Activated CD8-positive, alpha-beta T cell treated with anti-CD3 and anti-CD28 coated beads for 36 hours (primary cell): ENCODE results near the gene CAPN10. TPM values are rescaled to one million over a fixed set of nuclear protein-coding genes. Genes with fewer than 3 reads are reported as not detected.
A peak's percentile ranks its signal among the peaks of the same experiment; 100 is the strongest.

Source experiments
- ATAC-seq: fragments of 200-7000 bp; cut with Tn5 transposase; one replicate; pipeline ENCODE4 v1.10.0; 2021; ENCODE audit warnings: mild to moderate bottlenecking, moderate library complexity
- CTCF ChIA-PET: fragments of 350-600 bp; sonication (Branson Sonifier 250); formaldehyde crosslinking; loops from one replicate; lab custom pipeline; 2021; ENCODE audit warnings: antibody characterized with exemption; lab: Charles Lee
- POLR2A ChIA-PET: fragments of 350-600 bp; sonication (Branson Sonifier 250); formaldehyde crosslinking; loops from one replicate; lab custom pipeline; 2021; ENCODE audit warnings: antibody characterized with exemption; lab: Charles Lee
- DNase-seq: peaks from one replicate; pipeline ENCODE4 v3.0.0-alpha.2; 2020
- H3K27ac Mint-ChIP-seq: one replicate; pipeline ENCODE4 v1.8.0; 2021; ENCODE audit warnings: mild to moderate bottlenecking, mixed read lengths
- H3K27me3 Mint-ChIP-seq: one replicate; pipeline ENCODE4 v1.8.0; 2021; ENCODE audit warnings: mixed read lengths
- H3K36me3 Mint-ChIP-seq: one replicate; pipeline ENCODE4 v1.8.0; 2021; ENCODE audit warnings: low read depth, mixed read lengths
- H3K4me1 Mint-ChIP-seq: one replicate; pipeline ENCODE4 v1.8.0; 2021; ENCODE audit warnings: low read depth, mixed read lengths
- H3K4me3 Mint-ChIP-seq: one replicate; pipeline ENCODE4 v1.8.0; 2021; ENCODE audit warnings: mild to moderate bottlenecking, moderate library complexity, mixed read lengths
- H3K9me3 Mint-ChIP-seq: one replicate; pipeline ENCODE4 v1.8.0; 2021; ENCODE audit warnings: mixed read lengths
- intact Hi-C: fragments of 100-400 bp; cut with micrococcal nuclease; formaldehyde crosslinking; loops from one replicate; pipeline ENCODE4 v1.10.0; 2022
- total RNA-seq, 2 experiments: library from RNA; stranded (reverse); gene quantifications; one replicate each; pipeline ENCODE4 v1.2.3, GENCODE V29; 2021
- TF ChIP-seq, protein P1 (sequence below): fragments of 200-600 bp; IDR thresholded peaks from one replicate; pipeline ENCODE4 v1.8.0; 2022; ENCODE audit warnings: antibody characterized with exemption, mild to moderate bottlenecking

Gene CAPN10
- total RNA-seq, 2 experiments from 2014 or later, result 26.8 to 29.1 TPM

DNA sequence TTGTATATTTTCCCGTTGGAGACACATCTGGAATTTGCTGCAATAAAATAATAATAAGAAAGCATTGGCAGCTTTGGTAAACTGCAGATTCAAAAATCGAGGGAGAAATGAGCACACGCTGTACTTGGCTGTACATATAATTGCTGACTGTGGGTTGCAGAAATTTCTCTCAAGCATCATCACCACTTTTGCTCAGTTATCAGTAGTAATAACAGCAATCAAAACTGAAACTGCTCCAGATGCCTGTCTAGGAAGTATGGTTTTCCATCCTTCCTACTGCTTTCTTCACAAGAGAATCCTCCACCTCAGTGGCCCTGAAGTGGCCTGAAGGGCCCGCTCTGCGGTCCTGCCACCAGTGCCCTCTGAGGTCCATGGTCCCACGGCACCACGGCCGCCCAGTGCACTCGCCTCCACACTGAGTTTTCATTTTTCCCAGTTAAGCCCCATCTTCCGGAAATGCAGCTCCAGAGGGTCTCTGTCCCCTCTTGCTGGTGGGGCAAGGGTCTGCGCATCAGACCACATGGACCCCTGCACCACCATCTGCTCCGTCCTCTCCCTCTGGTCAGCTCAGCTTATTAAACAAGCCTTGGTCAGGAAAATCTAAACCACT, 22.5 kb upstream of the CAPN10 start:
- intact Hi-C loops, result no loop called here

GRCh38 chr2:240564561-240565332, 21.8 kb upstream of the CAPN10 start:
- H3K4me1 Mint-ChIP-seq, result peaks cover 48% of the 10 kb centered on the region
- H3K4me3 Mint-ChIP-seq, result peak overlapping the region; percentile 98
- peaks cover 40% of the 10 kb centered on the region for H3K36me3 Mint-ChIP-seq
- DNase-seq (peak; percentile 70), ATAC-seq (no peak)
- ChIA-PET CTCF (interaction anchor here (1.1 to 5.3 kb wide), 9 partner anchors 11 to 58 kb away, joined by 3 to 50 read pairs (median 20); partner anchors contain the start of gene CAPN10), POLR2A (interaction anchor here (0.8 to 13.3 kb wide), 8 partner anchors 15 to 257 kb away, joined by 3 to 118 read pairs (median 4); partner anchors contain the start of genes CAPN10 and GPR35)
- H3K27me3 Mint-ChIP-seq, result no peaks in the 10 kb centered on the region
- TF ChIP-seq, protein P1, sequence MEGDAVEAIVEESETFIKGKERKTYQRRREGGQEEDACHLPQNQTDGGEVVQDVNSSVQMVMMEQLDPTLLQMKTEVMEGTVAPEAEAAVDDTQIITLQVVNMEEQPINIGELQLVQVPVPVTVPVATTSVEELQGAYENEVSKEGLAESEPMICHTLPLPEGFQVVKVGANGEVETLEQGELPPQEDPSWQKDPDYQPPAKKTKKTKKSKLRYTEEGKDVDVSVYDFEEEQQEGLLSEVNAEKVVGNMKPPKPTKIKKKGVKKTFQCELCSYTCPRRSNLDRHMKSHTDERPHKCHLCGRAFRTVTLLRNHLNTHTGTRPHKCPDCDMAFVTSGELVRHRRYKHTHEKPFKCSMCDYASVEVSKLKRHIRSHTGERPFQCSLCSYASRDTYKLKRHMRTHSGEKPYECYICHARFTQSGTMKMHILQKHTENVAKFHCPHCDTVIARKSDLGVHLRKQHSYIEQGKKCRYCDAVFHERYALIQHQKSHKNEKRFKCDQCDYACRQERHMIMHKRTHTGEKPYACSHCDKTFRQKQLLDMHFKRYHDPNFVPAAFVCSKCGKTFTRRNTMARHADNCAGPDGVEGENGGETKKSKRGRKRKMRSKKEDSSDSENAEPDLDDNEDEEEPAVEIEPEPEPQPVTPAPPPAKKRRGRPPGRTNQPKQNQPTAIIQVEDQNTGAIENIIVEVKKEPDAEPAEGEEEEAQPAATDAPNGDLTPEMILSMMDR, result peak; percentile 69
- intact Hi-C loops, result loop anchor here (5.0 kb wide), 2 partner anchors 47 to 58 kb away; no protein-coding TSS in a partner anchor
- H3K27ac Mint-ChIP-seq, result peak overlapping the region; percentile 99
- no peaks in the 10 kb centered on the region for H3K9me3 Mint-ChIP-seq

More for the DNA sequence above, 22.5 kb upstream of the CAPN10 start:
- Mint-ChIP-seq H3K9me3 (no peaks in the 10 kb centered on the region), H3K27ac (peak overlapping the region; percentile 99), H3K4me3 (peak overlapping the region; percentile 98), H3K27me3 (no peaks in the 10 kb centered on the region), H3K4me1 (peaks cover 49% of the 10 kb centered on the region), H3K36me3 (peaks cover 47% of the 10 kb centered on the region)
- no peak for DNase-seq
- TF ChIP-seq, protein P1, result no peak
- ATAC-seq, result no peak
- CTCF ChIA-PET, result interaction anchor here (1.9 to 5.3 kb wide), 4 partner anchors 16 to 58 kb away, joined by 9 to 37 read pairs (median 21); partner anchors contain the start of gene CAPN10
- POLR2A ChIA-PET, result interaction anchor here (0.6 to 13.3 kb wide), 4 partner anchors 16 to 799 kb away, joined by 3 to 118 read pairs (median 4); partner anchors contain the start of gene CAPN10

DNA sequence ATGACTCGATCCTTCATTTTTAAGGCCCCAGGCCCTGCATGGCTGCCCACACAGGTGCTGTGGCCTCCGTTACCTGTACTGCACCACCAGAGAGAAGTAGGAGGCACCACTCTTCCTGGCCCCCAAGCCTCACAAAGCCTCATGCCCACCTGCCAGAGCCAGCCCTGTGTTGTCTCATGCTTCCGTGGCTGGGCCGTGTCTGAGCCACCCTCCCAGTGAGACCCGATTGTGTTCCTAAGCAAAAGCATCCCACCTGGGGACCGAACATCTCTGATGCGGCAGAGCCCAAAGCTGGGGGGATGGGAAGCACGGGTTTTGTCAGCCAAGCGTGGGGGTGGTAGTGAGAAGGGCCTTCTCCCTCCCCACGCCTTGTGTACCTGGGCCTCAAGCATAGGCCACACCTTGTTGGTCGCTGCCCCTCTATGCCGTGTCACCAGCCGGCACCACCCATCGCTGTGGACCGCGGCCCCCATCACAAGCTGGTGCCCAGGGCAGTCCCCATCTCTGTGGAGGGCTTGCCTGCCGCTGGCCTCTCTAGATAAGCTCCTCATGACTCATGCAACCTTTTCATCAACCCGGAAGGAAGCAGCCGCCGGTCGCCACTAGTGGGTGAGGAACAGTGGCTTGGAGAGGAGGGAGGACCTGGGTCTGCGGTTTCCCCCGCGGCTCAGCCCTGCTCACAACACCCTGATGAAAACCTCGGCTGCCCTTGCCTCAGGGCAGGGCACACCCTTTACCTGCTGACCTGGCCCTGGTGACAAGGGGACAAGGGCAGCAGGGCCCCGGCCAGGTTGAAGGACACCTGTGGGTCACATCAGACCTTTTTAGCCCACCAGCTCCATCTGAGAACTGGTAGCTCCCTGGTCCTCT, 21.0 kb upstream of the CAPN10 start:
- TF ChIP-seq, protein P1, result no peak
- ChIA-PET CTCF (interaction anchor here (0.6 to 5.3 kb wide), 11 partner anchors 12 to 168 kb away, joined by 3 to 50 read pairs (median 4); partner anchors contain the start of gene CAPN10), POLR2A (interaction anchor here (0.8 to 13.3 kb wide), 10 partner anchors 12 to 256 kb away, joined by 3 to 118 read pairs (median 4); partner anchors contain the start of genes CAPN10 and GPR35)
- intact Hi-C loops, result loop anchor here (5.0 kb wide), 2 partner anchors 48 to 57 kb away; no protein-coding TSS in a partner anchor
- peaks cover 53% of the 10 kb centered on the region for H3K4me1 Mint-ChIP-seq
- DNase-seq (peak; percentile 96), ATAC-seq (peak; percentile 55)
- peak overlapping the region; percentile 98 for H3K4me3 Mint-ChIP-seq
- H3K27ac Mint-ChIP-seq, result peak overlapping the region; percentile 99
- no peaks in the 10 kb centered on the region for H3K27me3 Mint-ChIP-seq
- H3K9me3 Mint-ChIP-seq, result no peaks in the 10 kb centered on the region
- peaks cover 37% of the 10 kb centered on the region for H3K36me3 Mint-ChIP-seq

DNA sequence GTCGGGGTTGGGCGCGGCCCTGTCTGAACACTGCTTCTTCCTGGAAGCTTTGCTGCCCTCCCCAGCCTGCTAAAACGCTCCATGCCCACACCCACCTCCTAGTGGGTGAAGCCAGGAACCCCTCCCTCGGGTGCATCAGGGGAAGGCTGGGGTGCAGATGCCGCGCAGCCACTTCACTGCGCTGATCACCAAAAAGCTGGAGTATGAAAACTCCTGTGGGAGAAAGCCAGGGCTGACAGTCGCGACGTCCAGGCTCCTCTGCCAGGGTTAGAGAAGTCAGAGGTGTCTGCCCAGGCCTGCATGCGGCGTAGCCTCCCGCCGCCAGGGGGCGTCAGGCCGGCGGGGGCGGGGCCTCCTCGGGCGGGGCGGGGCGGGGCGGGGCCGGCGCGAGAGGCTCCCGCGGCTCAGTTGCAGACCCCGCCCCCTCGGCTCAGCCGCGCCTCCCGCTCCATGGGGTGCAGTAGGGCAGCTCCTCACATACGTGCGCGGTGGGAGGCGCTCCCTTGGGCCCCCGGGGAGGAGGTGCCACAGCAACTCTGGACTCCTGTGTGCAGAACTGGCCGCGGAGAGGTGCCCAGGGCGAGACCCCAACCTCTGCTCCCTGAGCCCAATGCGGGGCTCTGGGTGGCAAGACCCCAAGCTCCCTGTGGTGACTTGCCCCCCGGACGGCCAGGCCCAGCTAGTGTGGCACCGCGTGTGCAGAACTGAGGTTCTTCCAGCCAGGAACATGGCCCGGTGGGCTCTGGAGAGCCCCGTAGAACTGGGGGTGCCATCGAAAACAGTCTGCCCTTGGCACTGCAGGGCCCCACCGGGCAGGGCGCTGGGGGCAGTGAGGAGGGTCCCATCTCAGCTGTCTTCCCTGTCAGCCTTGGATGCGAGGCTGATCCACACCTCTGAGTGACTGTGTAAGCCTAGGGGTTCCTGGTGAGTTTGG, 20.1 kb upstream of the CAPN10 start:
- H3K4me1 Mint-ChIP-seq, result peaks cover 60% of the 10 kb centered on the region
- peak; percentile 98 for DNase-seq
- CTCF ChIA-PET, result interaction anchor here (0.6 to 5.3 kb wide), 13 partner anchors 8 to 167 kb away, joined by 3 to 50 read pairs (median 3); partner anchors contain the start of gene CAPN10

More for the DNA sequence above, 20.1 kb upstream of the CAPN10 start:
- POLR2A ChIA-PET, result interaction anchor here (0.9 to 13.3 kb wide), 9 partner anchors 11 to 586 kb away, joined by 3 to 118 read pairs (median 4); partner anchors contain the start of genes CAPN10 and GPR35
- H3K27me3 Mint-ChIP-seq, result no peaks in the 10 kb centered on the region
- peak; percentile 73 for ATAC-seq
- TF ChIP-seq, protein P1, result peak; percentile 99
- peaks cover 36% of the 10 kb centered on the region for H3K36me3 Mint-ChIP-seq
- H3K4me3 Mint-ChIP-seq, result peak overlapping the region; percentile 98
- H3K9me3 Mint-ChIP-seq, result no peaks in the 10 kb centered on the region
- H3K27ac Mint-ChIP-seq, result peak overlapping the region; percentile 99
- intact Hi-C loops, result loop anchor here (5.0 kb wide), 2 partner anchors 49 to 56 kb away; no protein-coding TSS in a partner anchor
